Posterior vena cava (tissue), 2 donors: Measurements from ENCODE around the gene PLA2G2F. TPM values are rescaled to one million over a fixed set of nuclear protein-coding genes. Genes with fewer than 3 reads are reported as not detected.
A peak's percentile ranks its signal among the peaks of the same experiment; 100 is the strongest.

Source experiments
- DNase-seq: peaks from one replicate; pipeline ENCODE4 v3.0.0-alpha.2; 2020; ENCODE audit warnings: low spot score
- intact Hi-C, 2 donors: fragments of 100-400 bp; cut with DNase I; formaldehyde crosslinking; loops; one replicate each; pipeline versions ENCODE4 v1.14.1 to v1.14.2; 2022 to 2023
- total RNA-seq, 2 donors: library from RNA; stranded (reverse); fragmentation: NEBNext Ultra II Directional; extraction: Animal tissue kit (Norgen Biotek cat#: 25700); gene quantifications; one replicate each; pipeline ENCODE4 v1.2.1, GENCODE V29; 2021
- donor health status: DM: yes; HTN: yes; CAD: no.
- donor health status: DM: yes; HTN: yes; CAD: no.

PLA2G2F gene
- total RNA-seq, 2 donors from 2014 or later, result not detected

DNA sequence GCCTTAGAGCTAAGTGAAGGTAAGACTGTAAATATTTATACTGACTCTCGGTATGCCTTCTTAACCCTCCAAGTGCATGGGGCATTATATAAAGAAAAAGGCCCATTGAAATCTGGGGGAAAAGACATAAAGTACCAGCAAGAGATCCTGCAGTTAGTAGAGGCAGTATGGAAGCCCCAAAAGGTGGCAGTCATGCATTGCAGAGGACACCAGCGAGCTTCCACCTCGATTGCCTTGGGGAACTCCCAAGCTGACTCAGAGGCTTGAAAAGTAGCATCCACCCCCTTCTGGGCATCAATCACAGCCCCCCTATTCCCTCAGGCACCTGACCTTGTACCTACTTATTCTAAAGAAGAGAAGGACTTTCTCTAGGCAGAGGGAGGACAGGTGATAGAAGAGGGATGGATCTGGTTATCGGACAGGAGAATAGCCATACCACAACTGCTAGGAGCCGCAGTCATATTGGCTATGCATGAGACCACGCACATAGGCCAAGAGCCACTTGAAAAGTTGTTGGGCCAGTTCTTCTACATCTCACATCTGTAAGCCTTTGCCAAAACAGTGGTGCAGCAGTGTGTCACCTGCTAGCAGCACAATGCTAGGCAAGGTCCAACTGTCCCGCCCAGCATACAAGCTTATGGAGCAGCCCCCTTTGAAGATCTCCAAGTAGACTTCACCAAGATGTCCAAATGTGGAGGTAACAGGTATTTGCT lies 19.4 kb downstream of the PLA2G2F start:
- peak; percentile 46 for DNase-seq
- intact Hi-C loops, result no loop called here

DNA sequence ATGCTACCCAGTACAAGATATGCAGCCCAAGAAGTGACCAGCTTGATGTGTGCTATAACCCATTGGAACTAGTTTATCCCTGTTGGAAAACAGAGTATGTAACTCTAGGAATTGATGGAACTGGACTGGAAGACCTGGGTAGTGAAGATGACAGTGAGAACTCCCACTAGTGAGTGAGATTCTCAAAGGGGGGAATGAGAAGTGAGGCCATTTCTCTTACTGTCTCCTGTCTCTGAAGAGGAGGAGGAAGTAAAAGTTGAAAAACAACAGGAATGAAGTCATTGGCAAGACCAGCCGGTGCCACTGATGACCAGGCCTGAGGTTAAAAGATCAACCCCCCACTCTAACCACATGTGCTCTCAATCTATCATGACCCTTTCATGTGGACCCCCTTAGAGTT lies 20.9 kb downstream of the PLA2G2F start:
- intact Hi-C loops, result no loop called here
- DNase-seq, result no peak

- intact Hi-C loops, result no loop called here
- peak; percentile 87 for DNase-seq
Observed at GRCh38 chr1:20164694-20165202, 25.6 kb downstream of the PLA2G2F start.

DNA sequence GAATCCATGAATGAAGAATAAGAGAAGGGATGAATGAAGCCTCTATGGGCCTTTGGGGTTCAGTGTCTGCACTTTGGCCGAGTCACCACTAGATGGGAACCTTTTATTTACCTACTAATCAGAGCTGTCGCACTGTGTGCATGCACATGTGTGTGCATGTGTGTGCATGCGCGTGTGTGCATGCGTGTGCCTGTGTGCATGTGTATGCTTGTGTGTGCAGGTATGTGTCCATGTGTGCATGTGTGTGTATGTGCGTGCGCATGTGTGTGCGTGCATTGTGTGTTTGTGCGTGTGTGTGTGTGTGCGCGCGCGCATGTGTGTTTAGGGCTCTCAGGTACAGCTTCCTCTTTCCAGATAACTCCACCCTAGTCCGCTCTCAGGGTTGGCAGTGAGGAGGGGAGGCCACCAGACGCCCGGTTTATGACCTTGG lies 26.4 kb downstream of the PLA2G2F start:
- intact Hi-C loops, result no loop called here
- DNase-seq, result no peak

GRCh38 chr1:20166051-20166450 lies 26.9 kb downstream of the PLA2G2F start:
- DNase-seq, result no peak
- intact Hi-C loops, result no loop called here

DNA sequence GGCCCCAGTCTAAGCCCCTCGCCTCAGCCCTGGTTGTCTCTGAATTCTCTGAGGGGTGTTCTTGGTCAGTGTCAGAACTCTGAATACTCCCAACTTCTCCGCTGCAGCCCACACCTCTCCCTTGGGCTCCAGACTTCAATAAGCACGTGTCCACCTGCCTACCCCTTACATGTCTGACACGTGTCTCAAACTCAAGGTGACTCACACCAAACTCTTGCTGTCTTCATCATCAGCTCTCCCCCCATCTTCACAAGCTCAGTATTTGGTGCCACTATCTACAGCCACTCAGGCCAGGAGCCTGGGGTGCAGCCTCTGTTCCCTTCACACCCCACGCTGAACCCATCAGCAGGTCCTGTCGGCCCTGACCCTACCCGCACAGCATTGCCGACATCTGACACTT lies 28.0 kb downstream of the PLA2G2F start:
- no peak for DNase-seq
- intact Hi-C loops, result no loop called here

- peak; percentile 17 for DNase-seq
- intact Hi-C loops, result no loop called here
Observed at GRCh38 chr1:20168564-20169491, 29.7 kb downstream of the PLA2G2F start.

DNA sequence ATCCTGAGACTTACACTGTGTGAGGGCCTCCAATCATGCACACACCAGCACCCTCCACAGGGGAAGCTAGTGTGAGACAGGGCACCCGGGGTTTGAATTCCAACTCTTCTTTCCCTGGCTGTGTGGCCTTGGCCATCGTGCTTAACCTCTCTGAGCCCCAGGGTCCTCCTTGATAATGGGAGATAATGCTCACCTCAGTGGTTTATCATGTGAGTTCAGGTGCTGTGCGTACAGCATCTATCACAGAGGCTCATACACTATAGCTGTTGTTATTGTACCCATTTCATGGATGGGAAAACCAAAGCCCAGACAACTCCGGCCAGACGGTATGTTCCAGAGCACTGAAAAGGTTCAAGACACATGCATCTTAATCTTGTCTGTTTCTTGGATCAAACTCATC lies 30.8 kb downstream of the PLA2G2F start:
- intact Hi-C loops, result no loop called here
- DNase-seq, result peak; percentile 30

DNA sequence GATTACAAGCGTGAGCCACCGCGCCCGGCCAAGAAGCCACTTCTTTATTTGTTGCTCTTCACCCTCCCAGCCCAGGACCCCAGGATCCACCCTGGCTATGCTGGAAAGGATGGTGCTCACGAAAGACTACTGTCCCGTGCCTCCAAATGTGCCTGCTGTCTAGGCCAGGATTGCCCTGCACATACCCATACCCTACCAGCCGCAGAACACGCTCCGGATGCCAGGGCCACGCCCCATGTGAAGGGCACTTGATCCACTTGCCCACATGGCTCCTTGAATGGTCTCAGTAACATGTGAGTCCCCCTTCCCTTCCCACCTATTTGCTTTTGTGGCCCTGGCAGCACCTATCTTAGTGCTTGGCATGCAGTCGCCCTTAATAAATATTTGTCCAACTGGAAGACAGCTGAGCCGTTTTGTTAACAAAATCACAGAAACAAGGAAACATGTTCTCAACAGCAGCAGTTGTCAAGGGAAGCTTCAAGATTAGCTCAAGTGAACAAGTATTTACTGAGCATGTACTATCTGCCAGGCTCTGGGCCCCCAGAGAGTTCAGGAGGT lies 33.0 kb downstream of the PLA2G2F start:
- peak; percentile 58 for DNase-seq
- intact Hi-C loops, result no loop called here

DNA sequence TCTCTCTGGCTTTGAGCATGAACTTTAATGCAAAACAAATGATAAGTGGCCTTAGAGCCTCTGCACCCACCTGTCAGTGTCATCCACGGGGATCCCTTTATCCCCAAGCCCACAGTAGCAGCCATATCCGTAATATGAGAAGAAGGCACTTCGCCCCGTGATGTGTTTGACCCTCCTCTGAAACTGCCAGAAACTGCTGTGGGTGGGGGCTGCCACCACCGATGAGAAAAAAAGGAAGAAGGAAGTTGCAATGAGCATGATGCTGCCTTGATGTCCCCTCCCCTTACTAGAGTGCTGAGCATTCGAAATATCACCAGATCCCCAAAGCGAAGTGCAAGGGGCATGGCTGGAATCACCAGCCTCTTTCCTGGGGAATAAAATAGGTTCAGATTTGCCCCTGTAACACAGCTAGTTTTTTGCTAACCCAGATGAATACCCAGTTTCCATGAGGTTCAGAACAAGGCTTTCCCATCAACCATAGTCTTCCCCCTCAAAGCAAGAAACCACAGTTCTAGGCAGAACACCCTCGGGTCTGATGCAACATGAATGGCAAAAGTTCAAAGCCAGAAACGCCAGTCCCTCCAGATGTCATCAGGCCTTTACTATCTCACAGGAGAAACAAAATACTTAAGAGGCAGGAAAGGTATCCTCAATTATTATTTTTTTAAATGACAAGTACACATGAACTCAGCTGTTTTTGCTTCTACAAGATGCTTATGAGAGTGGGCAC lies 36.0 kb downstream of the PLA2G2F start:
- intact Hi-C loops, result no loop called here
- DNase-seq, result peak; percentile 62

DNA sequence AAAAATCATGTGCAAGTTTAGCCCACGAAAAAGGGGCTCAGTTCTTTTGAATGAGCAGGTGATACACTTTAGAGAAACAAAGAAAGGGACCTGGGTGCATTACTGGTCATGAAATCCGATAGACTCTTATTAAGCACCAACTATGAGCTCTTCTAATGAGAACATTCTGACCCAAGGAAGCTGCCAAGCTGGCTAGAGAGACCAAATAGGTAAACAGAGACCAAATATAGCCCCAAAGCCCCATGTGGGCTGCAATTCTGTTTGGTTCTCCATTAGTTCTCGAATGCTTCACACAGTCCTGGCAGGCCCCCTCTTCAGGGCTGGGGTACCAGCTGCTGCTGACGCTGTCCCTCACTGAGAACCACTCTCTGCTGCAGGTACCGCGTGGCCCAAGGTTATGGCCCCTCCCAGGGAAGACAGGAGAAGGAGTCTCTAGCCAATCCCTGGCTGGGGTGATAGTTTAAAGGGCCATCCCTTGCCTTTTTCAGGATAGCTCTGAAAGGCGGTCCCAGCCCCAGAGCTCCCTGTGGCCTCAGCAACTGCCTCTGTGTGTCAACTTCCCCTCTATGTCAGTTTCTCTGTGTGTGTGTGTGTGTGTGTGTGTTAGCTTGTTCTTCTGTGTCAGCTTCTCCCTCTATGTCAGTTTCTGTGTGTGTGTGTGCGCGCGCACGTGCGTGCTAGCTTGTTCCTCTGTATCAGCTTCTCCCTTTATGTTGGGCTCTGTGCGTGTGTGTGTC lies 39.7 kb downstream of the PLA2G2F start:
- intact Hi-C loops, result no loop called here
- DNase-seq, result peak; percentile 70

- DNase-seq, result no peak
- intact Hi-C loops, result no loop called here
Observed at GRCh38 chr1:20179371-20180128, 40.4 kb downstream of the PLA2G2F start.

GRCh38 chr1:20180129-20180843 lies 41.2 kb downstream of the PLA2G2F start:
- DNase-seq, result peak; percentile 15
- intact Hi-C loops, result no loop called here

DNA sequence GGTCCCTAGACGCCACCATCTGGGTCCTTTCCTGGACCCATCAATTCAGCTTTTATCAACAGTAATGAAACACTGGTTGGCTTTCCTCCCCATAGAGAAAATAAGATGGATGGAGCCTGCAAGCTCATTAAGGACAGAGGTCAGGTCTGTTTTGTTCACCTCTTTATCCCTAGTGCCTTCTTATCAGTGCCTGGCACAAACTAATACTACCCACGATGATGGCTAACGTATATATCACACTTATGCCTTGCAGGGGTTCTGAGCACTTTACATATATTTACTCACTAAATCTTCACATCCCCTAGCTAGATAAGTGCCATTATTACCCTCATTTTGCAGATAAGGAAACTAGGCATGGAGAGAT lies 41.7 kb downstream of the PLA2G2F start:
- DNase-seq, result no peak
- intact Hi-C loops, result no loop called here

DNA sequence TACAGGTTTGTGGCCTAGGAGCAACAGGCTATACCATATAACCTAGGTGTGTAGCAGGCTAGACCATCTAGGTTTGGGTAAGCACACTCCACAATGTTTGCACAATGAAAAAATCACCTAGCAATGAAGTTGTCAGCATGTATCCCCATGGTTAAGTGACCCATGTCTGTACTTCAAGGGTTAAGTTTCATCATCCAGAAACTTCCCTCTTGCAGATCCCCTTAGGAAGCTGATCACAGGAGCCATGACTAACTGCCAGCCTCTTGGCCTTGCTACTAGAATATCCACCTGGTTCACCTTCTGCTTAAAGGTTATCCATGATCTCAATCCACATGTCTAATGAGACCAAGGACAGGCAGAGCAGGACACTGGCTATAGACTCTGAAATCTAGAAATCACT lies 43.3 kb downstream of the PLA2G2F start:
- intact Hi-C loops, result no loop called here

GRCh38 chr1:20183035-20183434 lies 43.9 kb downstream of the PLA2G2F start:
- peak; percentile 42 for DNase-seq
- intact Hi-C loops, result no loop called here

More for the DNA sequence above, 43.3 kb downstream of the PLA2G2F start:
- DNase-seq, result no peak

DNA sequence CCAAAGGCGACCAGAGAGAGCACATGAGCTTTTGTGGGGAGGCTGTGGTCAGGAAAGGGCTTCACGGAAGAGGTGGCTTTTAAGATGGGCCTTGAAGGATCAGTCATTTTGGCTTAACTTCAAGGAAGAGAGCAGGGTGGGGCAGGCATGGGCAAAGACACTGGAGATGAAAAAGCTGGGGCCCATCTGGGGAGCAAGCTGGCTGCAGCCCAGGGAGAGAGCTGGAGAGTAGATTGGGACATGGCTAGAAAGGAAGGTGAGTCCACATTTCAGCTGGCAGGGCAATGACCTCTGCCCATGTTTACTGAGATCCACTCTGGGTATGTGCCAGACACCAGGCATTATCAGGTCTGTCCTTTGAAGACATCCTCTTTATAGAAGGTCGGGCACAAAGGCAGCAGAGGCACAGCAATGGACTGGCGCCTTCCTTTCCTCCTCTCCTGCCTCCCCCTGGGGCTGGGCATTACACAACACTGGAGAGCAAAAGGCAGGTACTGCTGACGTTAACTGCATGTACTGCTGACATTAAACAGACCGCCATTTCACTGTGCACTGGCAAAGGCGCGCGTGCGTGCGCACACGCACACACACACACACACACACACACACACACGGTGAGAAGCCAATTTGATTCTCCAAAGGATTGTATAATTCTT lies 44.6 kb downstream of the PLA2G2F start:
- peak; percentile 64 for DNase-seq
- intact Hi-C loops, result no loop called here
